ENCODE measurements around the gene RFPL2.
"Not testable (repeated sequence)": the region's sequence is repeated elsewhere in the genome, so short reads cannot be mapped to it uniquely, and the experiment has no call there.

RFPL2 gene

DNA sequence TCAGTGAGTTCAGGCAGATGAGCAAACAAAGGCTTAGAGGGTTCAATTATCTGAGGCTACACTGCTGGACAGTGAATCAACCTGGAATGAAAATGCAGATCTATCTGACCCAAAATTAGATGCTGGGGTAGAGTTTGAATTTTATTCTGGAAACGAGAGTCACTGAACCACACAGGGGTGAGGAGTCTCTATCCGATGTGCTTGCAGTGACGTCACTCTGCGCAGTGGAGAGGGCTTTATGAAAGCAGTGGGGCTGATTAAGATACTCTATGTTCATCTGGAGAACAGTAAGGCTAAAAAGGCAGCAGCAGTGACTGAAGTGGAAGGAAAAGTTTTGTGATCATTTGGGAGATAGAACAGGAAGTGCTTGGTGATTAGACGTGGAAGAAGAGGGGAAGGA, 44.5 kb downstream of the RFPL2 start:
- not testable (repeated sequence) for DNase-seq

DNA sequence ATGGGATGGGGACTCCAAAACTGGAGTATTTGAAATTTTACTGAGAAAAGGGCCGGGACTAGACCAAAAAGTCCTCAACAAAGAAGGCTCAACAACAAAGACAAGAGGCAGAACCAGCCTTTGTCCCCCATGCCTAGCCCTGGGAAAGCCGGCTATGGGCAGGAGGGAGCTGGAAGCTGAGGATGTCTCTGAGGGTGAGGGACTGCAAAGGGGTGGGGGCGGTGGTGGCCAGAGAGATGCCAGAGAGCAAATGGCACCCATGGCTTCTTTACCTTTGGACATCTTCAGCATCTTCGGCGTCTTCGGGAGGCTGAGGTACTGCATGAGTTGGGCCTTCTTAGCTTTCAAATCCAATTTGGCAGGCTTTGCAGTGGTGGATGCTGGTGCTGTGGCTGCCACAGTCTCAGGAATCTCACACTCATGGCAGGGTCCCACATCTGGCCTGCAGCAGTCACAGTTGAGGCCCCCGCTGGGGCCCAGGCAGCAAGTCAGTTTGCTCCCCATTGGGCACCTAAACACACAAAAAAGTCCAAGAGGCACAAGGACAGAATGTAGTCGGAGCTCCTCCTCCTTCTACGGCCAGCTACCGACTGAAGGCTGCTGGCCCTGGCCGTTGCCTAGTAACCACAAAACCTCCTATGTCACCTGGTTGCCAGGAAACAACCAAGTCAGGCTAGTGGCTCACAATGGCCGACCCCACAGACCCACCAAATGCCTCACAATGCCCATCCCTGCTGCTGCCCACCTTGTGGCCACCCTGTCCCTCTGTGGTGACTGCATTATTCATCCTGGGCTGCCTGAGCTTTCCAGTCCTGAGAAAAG, 46.0 kb downstream of the RFPL2 start, which contains the start of gene C22orf42:
Gene C22orf42, minus strand, starts transcription at position 592 of the 822 bp plus-strand sequence. Its CDS starts 88 bp downstream, at position 504.
- DNase-seq, result no peak

DNA sequence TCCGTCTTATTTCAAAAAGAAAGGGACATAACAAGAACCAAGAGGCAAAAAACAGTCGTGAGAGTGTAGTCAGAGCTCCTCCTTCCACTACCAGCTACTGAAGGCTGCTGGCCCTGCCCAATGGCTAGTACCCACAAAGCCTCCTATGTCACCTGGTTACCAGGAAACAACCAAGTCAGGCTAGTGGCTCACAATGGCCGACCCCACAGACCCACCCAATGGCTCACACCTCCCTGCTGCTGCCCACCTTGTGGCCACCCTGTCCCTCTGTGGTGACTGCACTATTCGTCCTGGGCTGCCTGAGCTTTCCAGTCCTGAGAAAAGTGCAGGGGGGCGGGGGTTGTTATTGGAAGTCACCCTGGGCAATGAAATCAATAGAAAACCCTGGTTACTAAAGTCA, 47.2 kb downstream of the RFPL2 start:
- not testable (repeated sequence) for DNase-seq

DNA sequence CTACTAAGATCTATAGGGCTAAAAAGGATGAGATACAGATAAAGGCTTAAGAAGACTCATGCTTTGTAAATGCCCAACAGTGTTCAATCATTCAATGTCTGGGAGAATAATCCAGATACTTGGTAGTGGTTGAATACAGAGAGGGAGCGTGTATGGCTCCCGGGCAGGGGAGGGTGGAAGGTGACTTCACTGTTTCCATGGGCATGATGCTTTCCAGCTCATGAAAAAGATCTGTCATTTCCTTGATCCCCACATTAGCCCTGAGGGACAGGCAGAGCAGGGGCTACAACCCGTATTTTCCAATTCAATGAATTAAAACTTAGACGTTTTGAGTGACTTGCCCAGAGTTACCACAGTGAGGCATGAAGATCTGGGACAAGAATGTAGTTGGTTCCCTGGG, 50.1 kb downstream of the RFPL2 start:
- not testable (repeated sequence) for DNase-seq

DNA sequence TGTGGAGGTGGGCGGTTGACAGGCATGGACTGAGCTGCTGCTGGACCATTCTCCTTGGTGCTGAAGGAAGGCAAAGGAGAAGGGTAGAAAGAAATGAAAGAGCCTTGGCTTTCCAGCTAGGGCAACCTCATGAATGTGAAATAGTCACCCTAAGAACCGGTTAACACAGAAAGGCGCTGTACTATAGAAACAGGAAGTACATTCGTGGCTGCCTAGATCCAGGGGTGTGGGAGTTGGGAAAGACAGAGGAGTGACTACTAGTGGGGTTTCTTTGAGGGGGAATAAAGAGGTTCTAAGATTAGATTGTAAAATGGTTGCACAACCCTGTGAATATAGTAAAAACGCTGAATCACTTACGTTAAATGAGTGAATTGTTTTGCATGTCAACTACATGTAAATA, 53.2 kb downstream of the RFPL2 start:
- DNase-seq, result not testable (repeated sequence)

DNA sequence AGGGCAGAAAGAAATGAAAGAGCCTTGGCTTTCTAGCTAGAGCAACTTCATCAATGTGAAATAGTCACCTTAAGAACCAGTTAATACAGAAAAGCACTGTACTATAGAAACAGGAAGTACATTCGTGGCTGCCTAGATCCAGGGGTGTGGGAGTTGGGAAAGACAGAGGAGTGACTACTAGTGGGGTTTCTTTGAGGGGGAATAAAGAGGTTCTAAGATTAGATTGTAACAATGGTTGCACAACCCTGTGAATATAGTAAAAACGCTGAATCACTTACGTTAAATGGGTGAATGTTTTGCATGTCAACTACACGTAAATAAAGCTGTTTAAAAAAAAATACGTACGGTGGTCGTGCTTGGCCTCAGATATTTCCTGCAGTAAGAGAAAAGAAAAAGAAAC, 54.2 kb downstream of the RFPL2 start:
- DNase-seq, result not testable (repeated sequence)

DNA sequence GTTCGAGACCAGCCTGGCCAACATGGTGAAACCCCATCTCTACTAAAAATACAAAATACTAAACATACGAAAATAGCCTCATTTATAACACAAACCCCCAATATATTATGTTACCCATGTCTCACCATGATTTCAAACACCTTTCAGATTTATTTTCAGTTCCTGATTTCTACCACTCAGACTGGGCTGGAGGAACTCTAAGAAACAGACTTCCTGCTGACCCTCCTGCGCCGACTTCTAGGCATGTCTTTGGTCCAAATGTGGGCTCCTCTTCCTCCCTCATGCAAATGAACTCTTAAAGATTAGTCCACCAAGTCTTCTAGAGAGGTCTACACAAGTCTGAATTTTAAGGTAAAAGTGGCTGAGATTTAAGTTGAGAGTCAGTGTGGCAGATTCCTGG, 56.5 kb downstream of the RFPL2 start:
- DNase-seq, result not testable (repeated sequence)

DNA sequence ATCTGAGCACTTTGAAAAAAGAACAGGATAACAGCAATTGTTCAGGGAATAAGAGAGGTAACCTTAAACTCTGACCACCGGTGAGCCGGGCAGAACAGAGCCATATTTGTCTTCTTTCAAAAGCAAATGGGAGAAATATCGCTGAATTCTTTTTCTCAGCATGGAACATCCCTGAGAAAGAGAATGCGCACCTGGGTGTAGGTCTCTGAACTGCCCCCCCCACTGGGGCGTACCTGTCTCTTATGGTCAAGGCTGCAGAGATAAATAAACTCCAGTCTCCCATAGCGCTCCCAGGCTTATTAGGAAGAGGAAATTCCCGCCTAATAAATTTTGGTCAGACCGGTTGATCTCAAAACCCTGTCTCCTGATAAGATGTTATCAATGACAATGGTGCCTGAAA, 57.7 kb downstream of the RFPL2 start:
- not testable (repeated sequence) for DNase-seq

DNA sequence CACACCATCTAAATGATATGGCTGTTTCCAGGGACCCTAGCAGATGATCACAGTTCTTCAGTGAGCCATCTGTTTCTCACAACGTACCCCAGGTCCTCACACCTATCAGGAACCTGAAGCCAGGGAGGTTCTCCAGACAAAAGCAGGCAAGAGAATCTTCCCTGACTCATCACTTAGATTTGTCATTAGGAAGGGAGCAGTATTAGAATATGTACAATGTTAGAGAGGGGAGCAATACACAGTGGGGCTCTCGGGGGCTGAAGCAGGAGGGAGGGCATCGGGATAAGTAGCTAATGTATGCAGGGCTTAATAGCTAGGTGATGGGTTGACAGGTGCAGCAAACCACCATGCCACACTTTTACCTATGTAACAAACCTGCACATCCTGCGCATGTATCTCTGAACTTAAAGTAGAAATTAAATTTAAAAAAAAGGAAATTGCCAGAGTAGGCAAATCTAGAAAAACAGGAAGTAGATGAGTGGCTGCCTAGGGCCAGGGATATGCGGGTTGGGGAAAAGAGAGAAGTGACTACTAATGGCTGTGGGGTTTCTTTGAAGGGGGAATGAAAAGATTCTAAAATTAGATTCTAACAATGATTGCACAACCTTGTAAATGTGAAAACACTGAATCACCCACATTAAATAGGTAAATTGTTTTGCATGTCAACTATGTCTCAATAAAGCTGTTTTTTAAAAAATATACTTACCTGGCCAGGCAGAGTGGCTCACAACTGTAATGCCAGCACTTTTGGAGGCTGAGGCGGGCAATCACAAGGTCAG, 60.2 kb downstream of the RFPL2 start:
- DNase-seq, result no peak

DNA sequence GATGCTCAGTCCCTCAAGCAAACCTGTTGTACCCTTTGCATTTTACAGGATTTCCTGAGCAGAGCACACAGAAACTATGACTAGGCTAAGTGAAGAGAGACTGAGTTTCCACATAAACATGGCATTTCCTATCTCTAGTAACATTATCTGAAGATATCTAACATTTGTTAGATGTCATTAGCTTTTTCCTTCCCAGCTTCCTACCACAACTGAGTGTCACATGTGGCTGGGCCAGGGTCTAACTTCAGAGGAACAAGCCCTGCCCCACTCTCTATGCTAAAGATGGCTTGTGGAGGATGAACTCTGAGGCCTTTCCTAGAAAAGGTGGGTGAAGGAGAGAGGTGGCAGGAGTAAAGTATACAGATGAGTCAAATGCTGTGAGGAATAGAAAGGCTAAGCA, 62.3 kb downstream of the RFPL2 start:
- DNase-seq, result no peak

DNA sequence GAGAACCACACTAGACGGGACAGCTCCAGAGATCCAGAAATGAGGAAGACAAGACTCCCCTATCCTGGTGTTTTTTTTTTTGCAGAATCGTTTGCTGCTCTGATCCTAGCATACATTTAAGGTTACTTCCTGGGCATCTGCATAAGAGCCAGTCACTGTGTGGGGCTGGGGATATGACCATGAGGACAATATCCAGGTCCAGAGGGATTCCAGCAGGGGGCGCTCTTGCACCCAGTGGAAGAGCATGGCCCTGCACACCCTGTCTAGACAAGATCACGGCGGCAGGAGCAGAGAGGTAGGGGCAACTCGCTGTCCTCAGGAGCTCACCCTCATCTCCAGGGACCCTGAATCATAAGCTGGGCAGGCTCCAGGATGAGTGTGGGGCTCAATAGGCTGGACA, 64.2 kb downstream of the RFPL2 start:
- DNase-seq, result not testable (repeated sequence)

Measured in NCI-H774 (cell line).